Cardiac muscle cell (in vitro differentiated cells and primary cell): ENCODE measurements around the gene NDRG2. TPM values are rescaled to one million over a fixed set of nuclear protein-coding genes. Genes with fewer than 3 reads are reported as not detected.

Source experiments
- DNase-seq, 2 donors: peaks; one replicate each; pipeline versions ENCODE4 v3.0.0 to v3.0.0-alpha.2; 2010 to 2017; ENCODE audit warnings: low read depth in 1 of 2, low spot score in 1 of 2
- H3K27ac ChIP-seq: fragments of 200-600 bp; sonication (generic); 2 replicates; pipeline ENCODE4 v1.5.1; 2016
- H3K27me3 ChIP-seq: fragments of 200-600 bp; sonication (generic); 2 replicates; pipeline ENCODE4 v1.6.0; 2016; ENCODE audit warnings: control low read depth
- H3K36me3 ChIP-seq: fragments of 200-600 bp; sonication (generic); 2 replicates; pipeline ENCODE4 v1.5.1; 2016; ENCODE audit warnings: control low read depth
- H3K4me1 ChIP-seq: fragments of 200-600 bp; sonication (generic); 2 replicates; pipeline ENCODE4 v1.8.1; 2017; ENCODE audit warnings: low read depth, mild to moderate bottlenecking, mixed run types
- H3K4me3 ChIP-seq: fragments of 200-600 bp; sonication (generic); 2 replicates; pipeline ENCODE4 v1.5.1; 2016; ENCODE audit warnings: mild to moderate bottlenecking
- H3K9me3 ChIP-seq: fragments of 200-600 bp; sonication (generic); 2 replicates; pipeline ENCODE4 v1.5.1; 2017; ENCODE audit warnings: low read depth, mild to moderate bottlenecking, control low read depth
- polyA plus RNA-seq: library from polyadenylated mRNA; unstranded; fragments of >200 nt; fragmentation: Nextera tagmentation; extraction: Ambion mirVana; gene quantifications from 2 replicates; pipeline ENCODE4 v1.2.1, GENCODE V29; 2016
- total RNA-seq: library from RNA; depleted of rRNA; stranded (reverse); fragments of >200 nt; gene quantifications from 2 replicates; pipeline ENCODE4 v1.2.3, GENCODE V29; 2016
- TF ChIP-seq, protein P1 (sequence below): IDR thresholded peaks from 2 replicates; pipeline ENCODE4 v1.5.1; 2012; ENCODE audit warnings: low read depth, mild to moderate bottlenecking, low read length

The NDRG2 gene
- total and polyA plus RNA-seq, 2 experiments from 2014 or later, result 218 to 423 TPM

- TF ChIP-seq, protein P1, sequence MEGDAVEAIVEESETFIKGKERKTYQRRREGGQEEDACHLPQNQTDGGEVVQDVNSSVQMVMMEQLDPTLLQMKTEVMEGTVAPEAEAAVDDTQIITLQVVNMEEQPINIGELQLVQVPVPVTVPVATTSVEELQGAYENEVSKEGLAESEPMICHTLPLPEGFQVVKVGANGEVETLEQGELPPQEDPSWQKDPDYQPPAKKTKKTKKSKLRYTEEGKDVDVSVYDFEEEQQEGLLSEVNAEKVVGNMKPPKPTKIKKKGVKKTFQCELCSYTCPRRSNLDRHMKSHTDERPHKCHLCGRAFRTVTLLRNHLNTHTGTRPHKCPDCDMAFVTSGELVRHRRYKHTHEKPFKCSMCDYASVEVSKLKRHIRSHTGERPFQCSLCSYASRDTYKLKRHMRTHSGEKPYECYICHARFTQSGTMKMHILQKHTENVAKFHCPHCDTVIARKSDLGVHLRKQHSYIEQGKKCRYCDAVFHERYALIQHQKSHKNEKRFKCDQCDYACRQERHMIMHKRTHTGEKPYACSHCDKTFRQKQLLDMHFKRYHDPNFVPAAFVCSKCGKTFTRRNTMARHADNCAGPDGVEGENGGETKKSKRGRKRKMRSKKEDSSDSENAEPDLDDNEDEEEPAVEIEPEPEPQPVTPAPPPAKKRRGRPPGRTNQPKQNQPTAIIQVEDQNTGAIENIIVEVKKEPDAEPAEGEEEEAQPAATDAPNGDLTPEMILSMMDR, result no peak
- H3K4me1 ChIP-seq, result peaks cover 18% of the 10 kb centered on the region
- DNase-seq, result no peak
Measured at GRCh38 chr14:21034707-21035106, 9.8 kb upstream of the NDRG2 start, which contains the start of gene RNASE13. Gene RNASE13 (minus strand): TSS chr14:21034807. CDS start chr14:21034288, 519 bp downstream.

DNA sequence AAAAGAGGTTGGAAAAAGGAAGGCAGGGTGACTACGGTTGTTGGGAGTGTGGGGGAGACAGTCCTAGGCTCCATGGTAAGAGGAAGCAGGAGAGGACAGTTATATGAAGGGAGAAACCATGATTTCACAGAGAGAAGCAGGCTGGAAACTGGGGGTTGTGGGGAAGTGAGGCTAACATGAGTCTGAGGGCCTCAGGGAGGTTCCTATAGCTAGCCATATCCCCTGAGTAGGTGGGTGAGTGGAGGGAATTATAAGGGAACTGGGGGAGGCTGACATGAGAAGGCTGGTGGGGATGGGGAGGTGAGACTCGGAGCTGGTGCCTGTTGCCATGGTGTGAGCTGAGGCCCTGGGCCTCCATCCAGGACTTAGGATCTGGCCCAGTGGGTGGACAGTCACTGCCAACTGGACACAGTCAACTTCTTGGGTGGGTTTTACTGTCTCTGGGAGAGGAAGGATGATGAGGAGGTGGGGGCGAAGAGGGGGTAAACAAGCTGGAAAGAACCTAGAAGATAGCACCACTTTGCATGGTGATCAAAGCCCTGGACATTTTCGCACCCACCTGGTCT lies 8.4 kb upstream of the NDRG2 start:
- H3K9me3 ChIP-seq, result no peaks in the 10 kb centered on the region
- no peak for DNase-seq
- no peak overlapping the region for H3K27ac ChIP-seq
- no peak overlapping the region for H3K4me3 ChIP-seq
- no peaks in the 10 kb centered on the region for H3K36me3 ChIP-seq
- H3K4me1 ChIP-seq, result peaks cover 3% of the 10 kb centered on the region
- H3K27me3 ChIP-seq, result no peaks in the 10 kb centered on the region
- TF ChIP-seq, protein P1, result no peak

More at GRCh38 chr14:21034707-21035106, 9.8 kb upstream of the NDRG2 start, which contains the start of gene RNASE13:
- Histone ChIP-seq H3K36me3 (no peaks in the 10 kb centered on the region), H3K4me3 (no peak within 1 kb of the TSS), H3K27me3 (no peaks in the 10 kb centered on the region), H3K27ac (no peak within 1 kb of the TSS), H3K9me3 (no peaks in the 10 kb centered on the region)

DNA sequence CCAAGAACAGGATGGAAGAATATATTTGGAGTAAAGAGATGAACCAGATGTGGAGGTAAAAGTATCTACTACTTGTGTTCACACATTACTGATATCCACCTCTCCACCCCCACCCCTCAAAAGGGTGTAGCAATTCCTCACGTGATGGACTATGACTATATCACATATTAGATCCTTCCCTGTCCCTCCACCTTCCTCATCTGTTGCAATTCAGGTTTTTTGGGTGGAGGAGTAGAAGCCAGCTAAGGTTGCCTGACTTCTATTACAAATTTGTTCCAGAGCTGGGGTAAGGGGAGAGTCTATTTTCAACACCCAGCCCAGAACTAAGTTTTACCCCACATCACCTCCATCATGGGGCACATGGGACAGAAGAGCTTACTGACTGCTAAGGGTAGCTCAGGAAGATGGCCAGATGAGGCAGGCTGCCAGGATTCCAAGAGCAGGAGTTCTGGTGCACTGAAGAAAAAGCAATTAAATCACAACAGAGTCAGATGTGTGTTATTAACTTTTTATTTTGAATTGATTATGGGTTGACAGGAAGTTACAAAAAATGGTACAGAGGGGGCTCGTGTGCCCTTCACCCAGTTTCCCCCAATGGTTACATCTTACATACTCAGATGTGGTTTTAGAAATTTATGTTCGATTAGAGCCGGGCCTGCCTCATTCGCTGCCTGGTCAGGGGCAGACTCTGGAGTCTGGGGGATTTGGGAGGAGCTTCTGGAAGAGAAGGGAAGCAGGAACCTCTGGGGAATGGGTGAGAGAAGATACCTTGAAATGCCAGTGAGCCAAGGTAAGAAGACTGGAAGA lies 7.7 kb upstream of the NDRG2 start:
- H3K4me1 ChIP-seq, result peaks cover 5% of the 10 kb centered on the region
- H3K9me3 ChIP-seq, result no peaks in the 10 kb centered on the region
- TF ChIP-seq, protein P1, result no peak
- H3K27me3 ChIP-seq, result no peaks in the 10 kb centered on the region
- DNase-seq, result no peak
- no peaks in the 10 kb centered on the region for H3K36me3 ChIP-seq
- H3K27ac ChIP-seq, result no peak overlapping the region
- H3K4me3 ChIP-seq, result no peak overlapping the region

DNA sequence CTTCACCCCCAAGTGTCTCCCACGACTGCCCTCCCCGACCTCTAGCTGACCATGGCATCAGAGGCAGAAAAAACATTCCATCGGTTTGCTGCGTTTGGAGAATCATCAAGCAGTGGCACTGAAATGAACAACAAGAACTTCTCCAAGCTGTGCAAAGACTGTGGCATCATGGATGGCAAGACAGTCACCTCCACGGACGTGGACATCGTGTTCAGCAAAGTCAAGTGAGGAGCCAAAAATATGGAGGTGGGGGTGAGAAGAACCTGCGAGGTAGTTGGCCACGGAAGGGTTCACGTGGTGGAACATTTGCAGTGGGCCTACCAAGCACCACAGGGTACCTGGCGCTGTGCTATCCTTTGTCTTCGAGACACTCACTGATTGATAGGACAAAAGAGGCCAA lies 5.7 kb upstream of the NDRG2 start:
- Histone ChIP-seq H3K9me3 (no peaks in the 10 kb centered on the region), H3K4me1 (peaks cover 24% of the 10 kb centered on the region), H3K27me3 (no peaks in the 10 kb centered on the region), H3K4me3 (no peak overlapping the region), H3K36me3 (no peaks in the 10 kb centered on the region), H3K27ac (no peak overlapping the region)
- TF ChIP-seq, protein P1, result no peak
- DNase-seq, result no peak

- H3K4me3 ChIP-seq, result no peak within 1 kb of the TSS
- no peaks in the 10 kb centered on the region for H3K27me3 ChIP-seq
- H3K4me1 ChIP-seq, result peaks cover 24% of the 10 kb centered on the region
- TF ChIP-seq, protein P1, result no peak
- H3K36me3 ChIP-seq, result no peaks in the 10 kb centered on the region
- no peaks in the 10 kb centered on the region for H3K9me3 ChIP-seq
- DNase-seq, result no peak
- H3K27ac ChIP-seq, result no peak within 1 kb of the TSS
Measured at GRCh38 chr14:21029917-21030316, 5.1 kb upstream of the NDRG2 start, which contains the start of gene TPPP2. Gene TPPP2 (plus strand): TSS chr14:21030217. CDS start chr14:21030582, 365 bp downstream.
